Testis (tissue), 3 donors: ENCODE data around the gene EFNA3. TPM values are rescaled to one million over a fixed set of nuclear protein-coding genes. Genes with fewer than 3 reads are reported as not detected.

Source experiments
- DNase-seq: peaks from one replicate; pipeline ENCODE4 v3.0.0-alpha.2; 2019
- H3K27ac ChIP-seq, 2 donors: fragments of 200-600 bp; sonication (generic); one replicate each; pipeline ENCODE4 v1.5.1; 2019
- H3K27me3 ChIP-seq: fragments of 200-600 bp; sonication (generic); one replicate; pipeline ENCODE4 v1.5.1; 2019
- H3K36me3 ChIP-seq: fragments of 200-600 bp; sonication (generic); one replicate; pipeline ENCODE4 v1.5.1; 2017; ENCODE audit warnings: low read depth; ENCODE audit errors: missing control alignments
- H3K4me1 ChIP-seq: fragments of 200-600 bp; sonication (generic); one replicate; pipeline ENCODE4 v1.5.1; 2019
- H3K4me3 ChIP-seq, 2 donors: fragments of 200-600 bp; sonication (generic); one replicate each; pipeline ENCODE4 v1.5.1; 2017 to 2019
- H3K9me3 ChIP-seq: fragments of 200-600 bp; sonication (generic); one replicate; pipeline ENCODE4 v1.5.1; 2017
- POLR2A ChIP-seq: fragments of 450-650 bp; IDR thresholded peaks from one replicate; pipeline ENCODE4 v1.6.1; 2017; ENCODE audit warnings: antibody characterized with exemption, mild to moderate bottlenecking, moderate library complexity
- WGBS, 2 donors: methylation state at CpG; one replicate each; pipeline ENCODE4 v1.1.5; 2018; 5-methylcytosine and 5-hydroxymethylcytosine counted together
- intact Hi-C: fragments of 100-400 bp; cut with DNase I; formaldehyde crosslinking; loops from one replicate; pipeline ENCODE4 v1.15.1; 2023; ENCODE audit warnings: low total_unique reads
- polyA plus RNA-seq: library from polyadenylated mRNA; stranded (reverse); fragments of 350-450 nt; fragmentation: Illumina TruSeq; extraction: RNeasy Lipid Tissue Mini Kit (QIAGEN cat#74804); gene quantifications from one replicate; pipeline ENCODE4 v1.2.3, GENCODE V29; 2014; ENCODE audit warnings: low read depth, low replicate concordance; ENCODE audit not compliant: insufficient read depth
- total RNA-seq, 2 donors: library from RNA; depleted of rRNA; stranded (reverse); fragments of >200 nt; gene quantifications; one replicate each; pipeline ENCODE4 v1.2.3, GENCODE V29; 2016
- TF ChIP-seq, protein P1 (sequence below), 3 experiments: fragments of 450-650 bp in 2 of 3; fragments of 200-600 bp in 1 of 3; sonication (generic) in 1 of 3; IDR thresholded peaks; one replicate each; pipeline ENCODE4 v1.5.1; 2016 to 2019; ENCODE audit warnings: antibody characterized with exemption in 3 of 3, mild to moderate bottlenecking in 2 of 3, moderate library complexity in 1 of 3

Gene EFNA3
- total and polyA plus RNA-seq, 3 donors from 2014 or later: 7.5 to 9.9 (median 7.7) TPM

- Histone ChIP-seq H3K27me3 (no peaks in the 10 kb centered on the region), H3K9me3 (no peaks in the 10 kb centered on the region), H3K27ac (no peak overlapping the region), H3K4me3 (peak overlapping the region in 1 of 2 donors; percentile 49), H3K36me3 (no peaks in the 10 kb centered on the region), H3K4me1 (peaks cover 41% of the 10 kb centered on the region)
- intact Hi-C loops: no loop called here
- DNase-seq: no peak
- TF ChIP-seq POLR2A: no peak
- TF ChIP-seq, protein P1, sequence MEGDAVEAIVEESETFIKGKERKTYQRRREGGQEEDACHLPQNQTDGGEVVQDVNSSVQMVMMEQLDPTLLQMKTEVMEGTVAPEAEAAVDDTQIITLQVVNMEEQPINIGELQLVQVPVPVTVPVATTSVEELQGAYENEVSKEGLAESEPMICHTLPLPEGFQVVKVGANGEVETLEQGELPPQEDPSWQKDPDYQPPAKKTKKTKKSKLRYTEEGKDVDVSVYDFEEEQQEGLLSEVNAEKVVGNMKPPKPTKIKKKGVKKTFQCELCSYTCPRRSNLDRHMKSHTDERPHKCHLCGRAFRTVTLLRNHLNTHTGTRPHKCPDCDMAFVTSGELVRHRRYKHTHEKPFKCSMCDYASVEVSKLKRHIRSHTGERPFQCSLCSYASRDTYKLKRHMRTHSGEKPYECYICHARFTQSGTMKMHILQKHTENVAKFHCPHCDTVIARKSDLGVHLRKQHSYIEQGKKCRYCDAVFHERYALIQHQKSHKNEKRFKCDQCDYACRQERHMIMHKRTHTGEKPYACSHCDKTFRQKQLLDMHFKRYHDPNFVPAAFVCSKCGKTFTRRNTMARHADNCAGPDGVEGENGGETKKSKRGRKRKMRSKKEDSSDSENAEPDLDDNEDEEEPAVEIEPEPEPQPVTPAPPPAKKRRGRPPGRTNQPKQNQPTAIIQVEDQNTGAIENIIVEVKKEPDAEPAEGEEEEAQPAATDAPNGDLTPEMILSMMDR (IDR thresholded peaks at IDR 0.05): no peak
- WGBS, 2 donors: 0 to 1% methylated on average over 30 to 67 of the region's 67 CpGs
Measured at GRCh38 chr1:155079487-155080311, 1.1 kb downstream of the EFNA3 start.

DNA sequence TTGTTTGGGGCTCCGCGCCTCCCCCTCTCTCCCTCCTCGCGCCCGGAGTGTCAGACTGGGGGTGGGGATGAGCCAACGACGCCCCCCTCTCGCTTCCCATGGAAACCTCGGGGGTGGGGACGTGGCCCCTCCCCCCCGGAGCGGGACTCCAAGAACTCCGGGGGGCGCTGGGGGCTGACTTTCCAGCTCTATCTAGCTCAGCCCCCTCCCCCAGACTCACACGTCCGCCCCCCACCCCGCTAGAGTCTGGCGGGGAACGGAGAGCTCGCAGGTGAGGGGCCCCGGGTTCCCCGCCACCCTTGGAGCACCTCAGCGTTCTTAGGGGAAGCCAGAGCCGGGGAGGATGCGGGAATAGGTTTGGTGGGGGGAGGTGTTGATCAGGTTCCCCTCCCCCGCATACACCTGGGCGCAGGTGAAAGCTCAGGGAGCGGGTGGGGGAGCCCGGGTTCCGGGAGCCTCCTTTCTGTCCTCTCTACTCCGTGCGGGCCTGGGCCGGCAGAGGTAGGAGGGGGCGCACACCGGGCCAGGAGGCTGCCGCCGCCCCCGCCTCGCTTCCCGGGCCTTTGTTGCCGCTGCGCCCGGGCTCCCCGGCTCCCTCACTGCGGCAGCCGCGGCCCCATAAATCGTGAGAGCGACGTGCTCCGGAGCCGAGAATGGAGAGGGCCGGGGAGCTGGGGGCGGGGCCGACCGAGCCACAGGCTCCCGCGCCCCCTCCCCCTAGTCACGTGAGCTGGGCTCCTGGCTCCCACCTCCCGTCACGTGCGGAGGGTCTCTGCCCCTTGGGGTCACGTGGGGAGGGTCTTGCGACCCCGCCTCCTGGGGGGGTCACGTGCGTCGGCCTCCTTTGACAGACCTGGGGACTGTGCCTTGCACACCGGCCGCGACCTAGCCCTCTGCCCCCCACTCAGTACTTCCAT is 1.9 kb downstream of the EFNA3 start:
- intact Hi-C loops: no loop called here
- Histone ChIP-seq H3K27ac (no peak overlapping the region), H3K27me3 (no peaks in the 10 kb centered on the region), H3K9me3 (no peaks in the 10 kb centered on the region), H3K4me1 (peaks cover 43% of the 10 kb centered on the region), H3K36me3 (no peaks in the 10 kb centered on the region), H3K4me3 (peak overlapping the region; percentile 18 to 21)
- 1 to 3% methylated on average over 14 to 40 of the region's 71 CpGs for WGBS, 2 donors
- no peak for TF ChIP-seq POLR2A
- TF ChIP-seq, protein P1 (IDR thresholded peaks at IDR 0.05): no peak
- no peak for DNase-seq

- Histone ChIP-seq H3K27me3 (no peaks in the 10 kb centered on the region), H3K9me3 (no peaks in the 10 kb centered on the region), H3K36me3 (no peaks in the 10 kb centered on the region), H3K4me1 (peaks cover 53% of the 10 kb centered on the region), H3K4me3 (peak overlapping the region; percentile 13 to 36), H3K27ac (no peak overlapping the region)
- intact Hi-C loops: no loop called here
- no peak for TF ChIP-seq POLR2A
- TF ChIP-seq, protein P1 (IDR thresholded peaks at IDR 0.05): no peak
- no peak for DNase-seq
- 2 to 5% methylated on average over 18 to 66 of the region's 68 CpGs for WGBS, 2 donors
Measured at GRCh38 chr1:155081472-155082300, 3.0 kb downstream of the EFNA3 start.

GRCh38 chr1:155082301-155083051 is 3.8 kb downstream of the EFNA3 start:
- H3K27me3 ChIP-seq: no peaks in the 10 kb centered on the region
- DNase-seq: no peak
- H3K4me1 ChIP-seq: peaks cover 55% of the 10 kb centered on the region
- 3 to 5% methylated on average over 20 to 36 of the region's 36 CpGs for WGBS, 2 donors
- intact Hi-C loops: no loop called here
- TF ChIP-seq POLR2A: no peak
- TF ChIP-seq, protein P1 (IDR thresholded peaks at IDR 0.05): no peak
- no peaks in the 10 kb centered on the region for H3K36me3 ChIP-seq
- H3K9me3 ChIP-seq: no peaks in the 10 kb centered on the region
- H3K27ac ChIP-seq: no peak overlapping the region
- H3K4me3 ChIP-seq: peak overlapping the region; percentile 13 to 36
